ENCODE measurements around the gene CTNND2. TPM values are rescaled to one million over a fixed set of nuclear protein-coding genes. Genes with fewer than 3 reads are reported as not detected.

The CTNND2 gene
- total and polyA plus RNA-seq, 9 of the 15 experiments (the other 6 are each of a cell fraction or from before 2014, with no cell fraction given) = 0.03 to 0.35 TPM; not detected in 7

- Histone ChIP-seq H3K79me2 (ENCODE audit: control insufficient read depth, insufficient read depth, low read length) (no peaks in the 10 kb centered on the region), H3K27ac (ENCODE audit: extremely low read depth, low read depth, low read length) (no peak overlapping the region), H3K36me3 (ENCODE audit: control insufficient read depth, insufficient read depth, low read length) (no peaks in the 10 kb centered on the region), H3K9me3 (replicated peaks; ENCODE audit: control insufficient read depth, insufficient read depth, low read depth, low read length) (no peaks in the 10 kb centered on the region; the same call in 1 of the 2 replicates), H3K9ac (ENCODE audit: insufficient read depth in 1 of 2, low read depth in 2 of 2, low read length in 2 of 2) (no peak overlapping the region), H3K4me3 (no peak overlapping the region), H4K20me1 (replicated peaks; ENCODE audit: control insufficient read depth, insufficient read depth, low read length) (no peaks in the 10 kb centered on the region), H3K9me1 (ENCODE audit: control insufficient read depth, insufficient read depth, low read length) (no peaks in the 10 kb centered on the region), H3K27me3 (ENCODE audit: control insufficient read depth in 2 of 2, insufficient read depth in 2 of 2, low read length in 2 of 2) (no peaks in the 10 kb centered on the region), H3K4me2 (ENCODE audit: insufficient read depth, low read length) (no peak overlapping the region), H3K4me1 (replicated peaks in 1 of 2; ENCODE audit: control insufficient read depth in 2 of 2, insufficient read depth in 2 of 2, low read length in 2 of 2) (no peaks in the 10 kb centered on the region), H2AFZ (ENCODE audit: low read depth, low read length) (no peak overlapping the region)
- intact Hi-C loops (cut with micrococcal nuclease) = no loop called here
- no peak for FAIRE-seq
- in situ Hi-C loops (cut with MboI) = no loop called here
- 1% methylated on average over 4 of the region's 4 CpGs for WGBS (ENCODE audit: insufficient coverage, low coverage, missing lambda C conversion rate)
- 0 out of 2 replicates have a peak, but pooled peaks have one; percentile 22 for TF ChIP-seq NFIC (IDR thresholded peaks at IDR 0.05)
- no peak for TF ChIP-seq TSC22D4 (tag; IDR thresholded peaks at IDR 0.05)
- TF ChIP-seq, protein P1, sequence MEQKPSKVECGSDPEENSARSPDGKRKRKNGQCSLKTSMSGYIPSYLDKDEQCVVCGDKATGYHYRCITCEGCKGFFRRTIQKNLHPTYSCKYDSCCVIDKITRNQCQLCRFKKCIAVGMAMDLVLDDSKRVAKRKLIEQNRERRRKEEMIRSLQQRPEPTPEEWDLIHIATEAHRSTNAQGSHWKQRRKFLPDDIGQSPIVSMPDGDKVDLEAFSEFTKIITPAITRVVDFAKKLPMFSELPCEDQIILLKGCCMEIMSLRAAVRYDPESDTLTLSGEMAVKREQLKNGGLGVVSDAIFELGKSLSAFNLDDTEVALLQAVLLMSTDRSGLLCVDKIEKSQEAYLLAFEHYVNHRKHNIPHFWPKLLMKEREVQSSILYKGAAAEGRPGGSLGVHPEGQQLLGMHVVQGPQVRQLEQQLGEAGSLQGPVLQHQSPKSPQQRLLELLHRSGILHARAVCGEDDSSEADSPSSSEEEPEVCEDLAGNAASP (IDR thresholded peaks at IDR 0.05) = no peak
- TF ChIP-seq TEAD1 (CRISPR knock-in tag; IDR thresholded peaks at IDR 0.05) = no peak
- CTCF ChIA-PET (ENCODE audit: low intra/inter-chr PET ratio) = no interaction called here
- no peak for DNase-seq (ENCODE audit: extremely low read depth in 1 of 4, low spot score in 3 of 4)
- POLR2A ChIA-PET = no interaction called here
- ATAC-seq = no peak
- BruUV-seq (replicated peaks) = no TSS peak
These were observed 107.1 kb downstream of the CTNND2 start for GRCh38 chr5:11797132-11797531.

DNA sequence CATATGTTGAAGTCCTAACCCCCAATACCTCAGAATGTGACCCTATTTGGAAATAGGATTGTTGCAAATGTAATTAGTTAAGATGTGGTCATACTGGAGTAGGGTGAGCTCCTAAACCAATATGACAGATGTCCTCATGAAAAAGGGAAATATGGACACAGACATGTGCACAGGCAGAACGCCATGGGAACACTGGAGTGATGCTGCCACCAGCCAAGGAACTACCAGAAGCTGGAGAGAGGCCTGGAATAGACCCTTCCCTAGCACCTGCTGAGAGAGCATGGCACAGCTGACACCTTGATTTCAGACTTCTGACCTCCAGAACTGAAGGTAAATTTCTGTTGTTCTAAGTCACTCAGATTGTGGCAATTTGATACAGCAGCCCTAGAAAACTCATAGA is 110.8 kb downstream of the CTNND2 start:
- Histone ChIP-seq H3K27ac (ENCODE audit: extremely low read depth, low read depth, low read length) (no peak overlapping the region), H3K79me2 (ENCODE audit: control insufficient read depth, insufficient read depth, low read length) (no peaks in the 10 kb centered on the region), H2AFZ (ENCODE audit: low read depth, low read length) (no peak overlapping the region), H3K9me3 (replicated peaks; ENCODE audit: control insufficient read depth, insufficient read depth, low read depth, low read length) (no peaks in the 10 kb centered on the region; the same call in 1 of the 2 replicates), H3K4me3 (no peak overlapping the region), H3K27me3 (ENCODE audit: control insufficient read depth in 2 of 2, insufficient read depth in 2 of 2, low read length in 2 of 2) (no peaks in the 10 kb centered on the region), H4K20me1 (replicated peaks; ENCODE audit: control insufficient read depth, insufficient read depth, low read length) (no peaks in the 10 kb centered on the region), H3K9ac (ENCODE audit: insufficient read depth in 1 of 2, low read depth in 2 of 2, low read length in 2 of 2) (no peak overlapping the region), H3K4me1 (replicated peaks in 1 of 2; ENCODE audit: control insufficient read depth in 2 of 2, insufficient read depth in 2 of 2, low read length in 2 of 2) (no peaks in the 10 kb centered on the region), H3K9me1 (ENCODE audit: control insufficient read depth, insufficient read depth, low read length) (no peaks in the 10 kb centered on the region), H3K4me2 (ENCODE audit: insufficient read depth, low read length) (no peak overlapping the region), H3K36me3 (ENCODE audit: control insufficient read depth, insufficient read depth, low read length) (no peaks in the 10 kb centered on the region)
- BruUV-seq (replicated peaks) = no TSS peak
- CTCF ChIA-PET (ENCODE audit: low intra/inter-chr PET ratio) = no interaction called here
- no peak for FAIRE-seq
- intact Hi-C loops (cut with micrococcal nuclease) (no loop called here), in situ Hi-C loops (cut with MboI) (no loop called here)
- POLR2A ChIA-PET = no interaction called here
- no peak for DNase-seq (ENCODE audit: extremely low read depth in 1 of 4, low spot score in 3 of 4)
- no peak for ATAC-seq
- 0% methylated on average over 1 of the region's 1 CpG for WGBS (ENCODE audit: insufficient coverage, low coverage, missing lambda C conversion rate)
- TF ChIP-seq MXI1 (IDR thresholded peaks at IDR 0.05; ENCODE audit: low read depth, low read length) (no peak), NCOA2 (IDR thresholded peaks at IDR 0.05; ENCODE audit: partially characterized antibody in 2 of 2) (no peak), CBX3 (IDR thresholded peaks at IDR 0.05; ENCODE audit: borderline replicate concordance in 1 of 2, low read length in 2 of 2) (no peak), SMARCE1 (IDR thresholded peaks at IDR 0.05) (no peak), ZBTB8A (IDR thresholded peaks at IDR 0.05; ENCODE audit: partially characterized antibody) (no peak), PTRF (tag; IDR thresholded peaks at IDR 0.05) (no peak), BCOR (IDR thresholded peaks at IDR 0.05) (no peak), HOXB6 (CRISPR knock-in tag; IDR thresholded peaks at IDR 0.05; ENCODE audit: borderline replicate concordance) (no peak), BHLHE40 (IDR thresholded peaks at IDR 0.05; ENCODE audit: low read length) (no peak)

All from K562 (cell line).